SK-N-SH (cell line): ENCODE measurements around the gene LCN10. TPM values are rescaled to one million over a fixed set of nuclear protein-coding genes. Genes with fewer than 3 reads are reported as not detected.

Experiments
- CTCF ChIA-PET: fragments of 300-600, 350-600 bp; formaldehyde crosslinking; extraction: SDS; loops from one replicate; lab custom pipeline; 2021; lab: Yijun Ruan, JAX
- POLR2A ChIA-PET: fragments of 350-600 bp; sonication (Branson Sonifier 250); formaldehyde crosslinking; extraction: SDS; loops from one replicate; lab custom pipeline; 2020; ENCODE audit warnings: antibody characterized with exemption, inconsistent platforms; lab: Yijun Ruan, JAX
- DNase-seq: peaks from one replicate; pipeline ENCODE4 v3.0.0; 2012
- H2AFZ ChIP-seq: fragments of 200-600 bp; sonication (generic); 2 replicates; pipeline ENCODE4 v1.8.1; 2016; ENCODE audit warnings: antibody characterized with exemption, mild to moderate bottlenecking, low read depth
- H3F3A ChIP-seq: fragments of 200-600 bp; sonication (generic); replicated peaks from 2 replicates; pipeline ENCODE3; 2016; ENCODE audit warnings: antibody characterized with exemption, mild to moderate bottlenecking; ENCODE audit not compliant: insufficient read depth
- H3K27ac ChIP-seq, 2 experiments: fragments of 200-500 bp in 1 of 2; fragments of 200-600 bp in 1 of 2; sonication (Bioruptor generic) in 1 of 2; sonication (generic), shearing (Covaris generic) in 1 of 2; 2 replicates each; pipeline versions ENCODE4 v1.5.1 to v1.6.1; 2014 to 2016; ENCODE audit warnings: low read depth in 2 of 2, inconsistent platforms in 1 of 2, low read length in 1 of 2, mild to moderate bottlenecking in 1 of 2, mixed read lengths in 1 of 2
- H3K27me3 ChIP-seq: fragments of 200-600 bp; sonication (generic), shearing (Covaris generic); 2 replicates; pipeline ENCODE4 v1.6.1; 2016; ENCODE audit warnings: mixed run types; ENCODE audit not compliant: insufficient read depth
- H3K36me3 ChIP-seq, 2 experiments: fragments of 200-500 bp in 1 of 2; fragments of 200-600 bp in 1 of 2; sonication (Bioruptor generic) in 1 of 2; sonication (generic) in 1 of 2; replicated peaks in 1 of 2; 2 replicates each; pipeline versions ENCODE3 to v1.5.1; 2014 to 2016; ENCODE audit warnings: low read length in 1 of 2, mild to moderate bottlenecking in 1 of 2; ENCODE audit not compliant: insufficient read depth in 2 of 2, control insufficient read depth in 1 of 2
- H3K4me1 ChIP-seq, 2 experiments: fragments of 200-500 bp in 1 of 2; fragments of 200-600 bp in 1 of 2; sonication (Bioruptor generic) in 1 of 2; sonication (generic), shearing (Covaris generic) in 1 of 2; 2 replicates each; pipeline versions ENCODE4 v1.5.1 to v1.6.1; 2014 to 2016; ENCODE audit warnings: low read depth in 1 of 2, low read length in 1 of 2, mixed run types in 1 of 2; ENCODE audit not compliant: insufficient read depth in 2 of 2, control insufficient read depth in 1 of 2
- H3K4me2 ChIP-seq: fragments of 200-600 bp; sonication (generic), shearing (Covaris generic); 2 replicates; pipeline ENCODE4 v1.6.1; 2017; ENCODE audit warnings: mixed run types
- H3K4me3 ChIP-seq, 2 experiments: fragments of 200-500 bp in 1 of 2; fragments of 200-600 bp in 1 of 2; sonication (Bioruptor generic) in 1 of 2; sonication (generic), shearing (Covaris generic) in 1 of 2; 2 replicates each; pipeline versions ENCODE4 v1.5.1 to v1.8.1; 2014 to 2016; ENCODE audit warnings: low read depth in 2 of 2, inconsistent platforms in 1 of 2, low read length in 1 of 2, mild to moderate bottlenecking in 1 of 2, mixed read lengths in 1 of 2, moderate library complexity in 1 of 2
- H3K79me2 ChIP-seq: fragments of 200-600 bp; sonication (generic); 2 replicates; pipeline ENCODE4 v1.8.1; 2017; ENCODE audit warnings: mild to moderate bottlenecking; ENCODE audit not compliant: insufficient read depth
- H3K9ac ChIP-seq: fragments of 200-600 bp; sonication (generic); 2 replicates; pipeline ENCODE4 v1.6.1; 2017; ENCODE audit warnings: mixed run types
- H3K9me2 ChIP-seq: fragments of 200-600 bp; sonication (generic); 2 replicates; pipeline ENCODE4 v1.6.1; 2017; ENCODE audit warnings: mixed run types
- H3K9me3 ChIP-seq: fragments of 200-600 bp; sonication (generic); 2 replicates; pipeline ENCODE4 v1.6.1; 2017; ENCODE audit warnings: mixed run types, mild to moderate bottlenecking, moderate library complexity
- H4K20me1 ChIP-seq: fragments of 200-600 bp; sonication (generic); 2 replicates; pipeline ENCODE4 v1.6.1; 2017; ENCODE audit warnings: mild to moderate bottlenecking, mixed run types; ENCODE audit not compliant: insufficient read depth
- ELF1 ChIP-seq: IDR thresholded peaks from 2 replicates; pipeline ENCODE4 v1.4.0; 2012
- EZH2phosphoT487 ChIP-seq: fragments of 200-600 bp; sonication (generic); IDR thresholded peaks from 2 replicates; pipeline ENCODE4 v1.6.1; 2017; ENCODE audit warnings: low read depth, mixed run types, mild to moderate bottlenecking, antibody characterized with exemption, moderate library complexity, borderline replicate concordance
- FOXM1 ChIP-seq: IDR thresholded peaks from 2 replicates; pipeline ENCODE4 v1.4.0; 2012; ENCODE audit warnings: low read depth, mild to moderate bottlenecking
- GABPA ChIP-seq: IDR thresholded peaks from 2 replicates; pipeline ENCODE4 v1.4.0; 2012; ENCODE audit warnings: low read depth, mild to moderate bottlenecking
- GATA2 ChIP-seq: sonication (generic); formaldehyde crosslinking; IDR thresholded peaks from 2 replicates; pipeline ENCODE4 v1.5.0; 2020; ENCODE audit warnings: mild to moderate bottlenecking, missing genetic modification reagents
- JUND ChIP-seq: IDR thresholded peaks from 2 replicates; pipeline ENCODE4 v1.4.0; 2012
- RAD21 ChIP-seq: IDR thresholded peaks from 2 replicates; pipeline ENCODE4 v1.6.1; 2012; ENCODE audit warnings: mild to moderate bottlenecking, low read length
- RFX5 ChIP-seq: IDR thresholded peaks from 2 replicates; pipeline ENCODE4 v1.6.1; 2012; ENCODE audit warnings: mild to moderate bottlenecking, improper control_type of control experiment, low read length
- TAF1 ChIP-seq: IDR thresholded peaks from 2 replicates; pipeline ENCODE4 v1.6.1; 2012; ENCODE audit warnings: low read depth, mild to moderate bottlenecking, low read length, moderate library complexity, borderline replicate concordance
- TCF12 ChIP-seq: IDR thresholded peaks from 2 replicates; pipeline ENCODE4 v1.4.0; 2012
- TEAD4 ChIP-seq: IDR thresholded peaks from 2 replicates; pipeline ENCODE4 v1.4.0; 2012; ENCODE audit warnings: mild to moderate bottlenecking, borderline replicate concordance; ENCODE audit not compliant: insufficient read depth
- YY1 ChIP-seq: IDR thresholded peaks from 2 replicates; pipeline ENCODE4 v1.4.0; 2012; ENCODE audit warnings: low read depth, mild to moderate bottlenecking
- WGBS: methylation state at CpG from one replicate; pipeline ENCODE4 v1.1.6; 2017; ENCODE audit warnings: low lambda C conversion rate; 5-methylcytosine and 5-hydroxymethylcytosine counted together
- polyA plus RNA-seq, 3 experiments: library from polyadenylated mRNA; depleted of rRNA; stranded (reverse); fragments of >200 nt; gene quantifications; 2 replicates each; pipeline ENCODE4 v1.2.3, GENCODE V29; 2012
- TF ChIP-seq, protein P1 (sequence below): fragments of 150-350 bp; IDR thresholded peaks from 2 replicates; pipeline ENCODE4 v1.6.1; 2016; ENCODE audit warnings: mild to moderate bottlenecking, low read depth, low read length
- TF ChIP-seq, protein P2 (sequence below): IDR thresholded peaks from 2 replicates; pipeline ENCODE4 v1.6.1; 2012; ENCODE audit warnings: mild to moderate bottlenecking, low read depth, low read length, moderate library complexity
- TF ChIP-seq, protein P3 (sequence below): fragments of 150-350 bp; IDR thresholded peaks from 2 replicates; pipeline ENCODE4 v1.6.1; 2017; ENCODE audit warnings: antibody characterized with exemption, low read length, low read depth, borderline replicate concordance
- TF ChIP-seq, protein P4 (sequence below): IDR thresholded peaks from 2 replicates; pipeline ENCODE4 v1.4.0; 2012; ENCODE audit warnings: low read depth, borderline replicate concordance
- TF ChIP-seq, protein P5 (sequence below): IDR thresholded peaks from 2 replicates; pipeline ENCODE4; 2012
- TF ChIP-seq, protein P6 (sequence below): IDR thresholded peaks from 2 replicates; pipeline ENCODE4 v1.4.0; 2012; ENCODE audit warnings: low read depth
- TF ChIP-seq, protein P7 (sequence below): fragments of 200-600 bp; sonication (generic); IDR thresholded peaks from 2 replicates; pipeline ENCODE4 v1.6.1; 2017; ENCODE audit warnings: antibody characterized with exemption, mild to moderate bottlenecking, moderate library complexity
- TF ChIP-seq, protein P8 (sequence below): IDR thresholded peaks from 2 replicates; pipeline ENCODE4 v1.4.0; 2012; ENCODE audit warnings: low read depth, borderline replicate concordance

The LCN10 gene
- polyA plus RNA-seq, 1 of the 3 experiments (the other 2 are of a cell fraction), result not detected

DNA sequence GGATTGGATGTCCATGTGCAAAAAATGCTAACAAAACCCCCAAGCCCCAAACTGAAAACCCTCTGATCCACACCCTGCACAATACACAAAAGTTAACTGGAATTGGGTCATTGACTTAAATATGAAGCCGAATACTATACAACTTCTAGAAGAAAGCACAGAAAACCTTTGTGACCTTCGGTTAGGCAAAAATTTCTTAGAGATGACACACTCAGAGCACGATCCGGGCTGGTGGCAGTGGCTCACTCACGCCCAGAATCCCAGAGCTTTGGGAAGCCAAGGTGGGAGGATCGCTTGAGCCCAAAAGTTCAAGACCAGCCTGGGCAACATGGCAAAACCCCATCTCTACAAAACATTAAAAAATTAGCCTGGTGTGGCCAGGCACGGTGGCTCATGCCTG lies 32.2 kb downstream of the LCN10 start (continued):
- TF ChIP-seq, protein P1, sequence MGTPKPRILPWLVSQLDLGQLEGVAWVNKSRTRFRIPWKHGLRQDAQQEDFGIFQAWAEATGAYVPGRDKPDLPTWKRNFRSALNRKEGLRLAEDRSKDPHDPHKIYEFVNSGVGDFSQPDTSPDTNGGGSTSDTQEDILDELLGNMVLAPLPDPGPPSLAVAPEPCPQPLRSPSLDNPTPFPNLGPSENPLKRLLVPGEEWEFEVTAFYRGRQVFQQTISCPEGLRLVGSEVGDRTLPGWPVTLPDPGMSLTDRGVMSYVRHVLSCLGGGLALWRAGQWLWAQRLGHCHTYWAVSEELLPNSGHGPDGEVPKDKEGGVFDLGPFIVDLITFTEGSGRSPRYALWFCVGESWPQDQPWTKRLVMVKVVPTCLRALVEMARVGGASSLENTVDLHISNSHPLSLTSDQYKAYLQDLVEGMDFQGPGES, result no peak
- no peak for TF ChIP-seq JUND
- no peak for TF ChIP-seq ELF1
- TF ChIP-seq TEAD4, result no peak
- TF ChIP-seq YY1, result no peak
- TF ChIP-seq RAD21, result no peak

DNA sequence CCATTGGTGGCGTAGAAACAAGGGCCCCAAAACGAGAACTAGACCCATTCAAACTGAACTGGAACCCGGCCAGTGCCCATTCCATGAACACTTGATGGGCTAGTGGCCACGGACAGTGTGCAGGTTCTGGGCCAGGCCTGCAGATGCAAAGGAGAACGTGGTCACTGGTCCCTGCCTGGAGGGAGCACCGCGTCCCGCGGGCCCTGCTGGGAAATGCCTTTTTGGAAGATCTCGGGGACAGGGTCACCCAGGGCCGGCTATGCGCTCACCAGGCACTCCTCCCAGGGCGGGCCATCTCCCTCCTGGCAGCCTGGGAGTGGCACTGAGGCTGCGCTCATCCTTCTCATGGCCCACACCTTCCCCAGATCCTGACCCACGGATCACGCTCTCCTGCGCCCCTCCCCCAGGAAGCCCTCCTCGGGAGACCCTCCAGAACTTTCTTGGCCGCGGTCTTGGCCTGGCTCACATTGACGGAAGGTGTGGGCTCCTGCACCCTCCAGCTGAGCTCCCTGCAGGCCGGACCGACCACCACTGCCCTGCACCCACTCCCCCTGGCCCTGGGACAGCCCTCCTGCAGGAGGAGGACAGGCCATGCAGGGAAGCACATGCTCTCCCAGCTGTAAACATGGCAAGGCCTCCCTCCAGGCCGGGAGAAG lies 33.2 kb downstream of the LCN10 start:
- CTCF ChIA-PET, result interaction anchor here (2.3 kb wide), 1 partner anchor 38 kb away, joined by 15 read pairs; no protein-coding TSS in a partner anchor
- no peak overlapping the region for H3K4me2 ChIP-seq
- H3K36me3 ChIP-seq, result no peaks in the 10 kb centered on the region
- peaks cover 4 to 14% of the 10 kb centered on the region in 2 experiments; a peak in 1 of 4 replicates for H3K4me1 ChIP-seq
- H3K9me3 ChIP-seq, result no peaks in the 10 kb centered on the region
- H3K27me3 ChIP-seq, result no peaks in the 10 kb centered on the region
- no peak overlapping the region for H3K9ac ChIP-seq
- no peak overlapping the region for H3K4me3 ChIP-seq
- peaks cover 17% of the 10 kb centered on the region for H3F3A ChIP-seq
- H3K9me2 ChIP-seq, result no peaks in the 10 kb centered on the region
- H2AFZ ChIP-seq, result no peak overlapping the region
- no peaks in the 10 kb centered on the region for H4K20me1 ChIP-seq
- no peaks in the 10 kb centered on the region for H3K79me2 ChIP-seq
- no peak overlapping the region for H3K27ac ChIP-seq
- 90% methylated on average over 10 of the region's 24 CpGs for WGBS
- POLR2A ChIA-PET, result no interaction called here
- no peak for DNase-seq
- TF ChIP-seq TAF1 (no peak), GATA2 (no peak), TCF12 (no peak), FOXM1 (no peak), RFX5 (no peak), EZH2phosphoT487 (no peak), GABPA (no peak)
- TF ChIP-seq, protein P2, sequence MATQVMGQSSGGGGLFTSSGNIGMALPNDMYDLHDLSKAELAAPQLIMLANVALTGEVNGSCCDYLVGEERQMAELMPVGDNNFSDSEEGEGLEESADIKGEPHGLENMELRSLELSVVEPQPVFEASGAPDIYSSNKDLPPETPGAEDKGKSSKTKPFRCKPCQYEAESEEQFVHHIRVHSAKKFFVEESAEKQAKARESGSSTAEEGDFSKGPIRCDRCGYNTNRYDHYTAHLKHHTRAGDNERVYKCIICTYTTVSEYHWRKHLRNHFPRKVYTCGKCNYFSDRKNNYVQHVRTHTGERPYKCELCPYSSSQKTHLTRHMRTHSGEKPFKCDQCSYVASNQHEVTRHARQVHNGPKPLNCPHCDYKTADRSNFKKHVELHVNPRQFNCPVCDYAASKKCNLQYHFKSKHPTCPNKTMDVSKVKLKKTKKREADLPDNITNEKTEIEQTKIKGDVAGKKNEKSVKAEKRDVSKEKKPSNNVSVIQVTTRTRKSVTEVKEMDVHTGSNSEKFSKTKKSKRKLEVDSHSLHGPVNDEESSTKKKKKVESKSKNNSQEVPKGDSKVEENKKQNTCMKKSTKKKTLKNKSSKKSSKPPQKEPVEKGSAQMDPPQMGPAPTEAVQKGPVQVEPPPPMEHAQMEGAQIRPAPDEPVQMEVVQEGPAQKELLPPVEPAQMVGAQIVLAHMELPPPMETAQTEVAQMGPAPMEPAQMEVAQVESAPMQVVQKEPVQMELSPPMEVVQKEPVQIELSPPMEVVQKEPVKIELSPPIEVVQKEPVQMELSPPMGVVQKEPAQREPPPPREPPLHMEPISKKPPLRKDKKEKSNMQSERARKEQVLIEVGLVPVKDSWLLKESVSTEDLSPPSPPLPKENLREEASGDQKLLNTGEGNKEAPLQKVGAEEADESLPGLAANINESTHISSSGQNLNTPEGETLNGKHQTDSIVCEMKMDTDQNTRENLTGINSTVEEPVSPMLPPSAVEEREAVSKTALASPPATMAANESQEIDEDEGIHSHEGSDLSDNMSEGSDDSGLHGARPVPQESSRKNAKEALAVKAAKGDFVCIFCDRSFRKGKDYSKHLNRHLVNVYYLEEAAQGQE, result no peak
- TF ChIP-seq, protein P3, sequence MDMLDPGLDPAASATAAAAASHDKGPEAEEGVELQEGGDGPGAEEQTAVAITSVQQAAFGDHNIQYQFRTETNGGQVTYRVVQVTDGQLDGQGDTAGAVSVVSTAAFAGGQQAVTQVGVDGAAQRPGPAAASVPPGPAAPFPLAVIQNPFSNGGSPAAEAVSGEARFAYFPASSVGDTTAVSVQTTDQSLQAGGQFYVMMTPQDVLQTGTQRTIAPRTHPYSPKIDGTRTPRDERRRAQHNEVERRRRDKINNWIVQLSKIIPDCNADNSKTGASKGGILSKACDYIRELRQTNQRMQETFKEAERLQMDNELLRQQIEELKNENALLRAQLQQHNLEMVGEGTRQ, result no peak
- TF ChIP-seq, protein P4, sequence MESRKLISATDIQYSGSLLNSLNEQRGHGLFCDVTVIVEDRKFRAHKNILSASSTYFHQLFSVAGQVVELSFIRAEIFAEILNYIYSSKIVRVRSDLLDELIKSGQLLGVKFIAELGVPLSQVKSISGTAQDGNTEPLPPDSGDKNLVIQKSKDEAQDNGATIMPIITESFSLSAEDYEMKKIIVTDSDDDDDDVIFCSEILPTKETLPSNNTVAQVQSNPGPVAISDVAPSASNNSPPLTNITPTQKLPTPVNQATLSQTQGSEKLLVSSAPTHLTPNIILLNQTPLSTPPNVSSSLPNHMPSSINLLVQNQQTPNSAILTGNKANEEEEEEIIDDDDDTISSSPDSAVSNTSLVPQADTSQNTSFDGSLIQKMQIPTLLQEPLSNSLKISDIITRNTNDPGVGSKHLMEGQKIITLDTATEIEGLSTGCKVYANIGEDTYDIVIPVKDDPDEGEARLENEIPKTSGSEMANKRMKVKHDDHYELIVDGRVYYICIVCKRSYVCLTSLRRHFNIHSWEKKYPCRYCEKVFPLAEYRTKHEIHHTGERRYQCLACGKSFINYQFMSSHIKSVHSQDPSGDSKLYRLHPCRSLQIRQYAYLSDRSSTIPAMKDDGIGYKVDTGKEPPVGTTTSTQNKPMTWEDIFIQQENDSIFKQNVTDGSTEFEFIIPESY, result no peak
- TF ChIP-seq, protein P5, sequence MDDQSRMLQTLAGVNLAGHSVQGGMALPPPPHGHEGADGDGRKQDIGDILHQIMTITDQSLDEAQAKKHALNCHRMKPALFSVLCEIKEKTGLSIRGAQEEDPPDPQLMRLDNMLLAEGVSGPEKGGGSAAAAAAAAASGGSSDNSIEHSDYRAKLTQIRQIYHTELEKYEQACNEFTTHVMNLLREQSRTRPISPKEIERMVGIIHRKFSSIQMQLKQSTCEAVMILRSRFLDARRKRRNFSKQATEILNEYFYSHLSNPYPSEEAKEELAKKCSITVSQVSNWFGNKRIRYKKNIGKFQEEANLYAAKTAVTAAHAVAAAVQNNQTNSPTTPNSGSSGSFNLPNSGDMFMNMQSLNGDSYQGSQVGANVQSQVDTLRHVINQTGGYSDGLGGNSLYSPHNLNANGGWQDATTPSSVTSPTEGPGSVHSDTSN, result no peak
- TF ChIP-seq, protein P6, sequence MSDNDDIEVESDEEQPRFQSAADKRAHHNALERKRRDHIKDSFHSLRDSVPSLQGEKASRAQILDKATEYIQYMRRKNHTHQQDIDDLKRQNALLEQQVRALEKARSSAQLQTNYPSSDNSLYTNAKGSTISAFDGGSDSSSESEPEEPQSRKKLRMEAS, result no peak
- TF ChIP-seq, protein P7, sequence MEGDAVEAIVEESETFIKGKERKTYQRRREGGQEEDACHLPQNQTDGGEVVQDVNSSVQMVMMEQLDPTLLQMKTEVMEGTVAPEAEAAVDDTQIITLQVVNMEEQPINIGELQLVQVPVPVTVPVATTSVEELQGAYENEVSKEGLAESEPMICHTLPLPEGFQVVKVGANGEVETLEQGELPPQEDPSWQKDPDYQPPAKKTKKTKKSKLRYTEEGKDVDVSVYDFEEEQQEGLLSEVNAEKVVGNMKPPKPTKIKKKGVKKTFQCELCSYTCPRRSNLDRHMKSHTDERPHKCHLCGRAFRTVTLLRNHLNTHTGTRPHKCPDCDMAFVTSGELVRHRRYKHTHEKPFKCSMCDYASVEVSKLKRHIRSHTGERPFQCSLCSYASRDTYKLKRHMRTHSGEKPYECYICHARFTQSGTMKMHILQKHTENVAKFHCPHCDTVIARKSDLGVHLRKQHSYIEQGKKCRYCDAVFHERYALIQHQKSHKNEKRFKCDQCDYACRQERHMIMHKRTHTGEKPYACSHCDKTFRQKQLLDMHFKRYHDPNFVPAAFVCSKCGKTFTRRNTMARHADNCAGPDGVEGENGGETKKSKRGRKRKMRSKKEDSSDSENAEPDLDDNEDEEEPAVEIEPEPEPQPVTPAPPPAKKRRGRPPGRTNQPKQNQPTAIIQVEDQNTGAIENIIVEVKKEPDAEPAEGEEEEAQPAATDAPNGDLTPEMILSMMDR, result no peak
- TF ChIP-seq, protein P8, sequence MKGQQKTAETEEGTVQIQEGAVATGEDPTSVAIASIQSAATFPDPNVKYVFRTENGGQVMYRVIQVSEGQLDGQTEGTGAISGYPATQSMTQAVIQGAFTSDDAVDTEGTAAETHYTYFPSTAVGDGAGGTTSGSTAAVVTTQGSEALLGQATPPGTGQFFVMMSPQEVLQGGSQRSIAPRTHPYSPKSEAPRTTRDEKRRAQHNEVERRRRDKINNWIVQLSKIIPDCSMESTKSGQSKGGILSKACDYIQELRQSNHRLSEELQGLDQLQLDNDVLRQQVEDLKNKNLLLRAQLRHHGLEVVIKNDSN, result no peak
